ENCODE results near the gene LRTM2.

GRCh38 chr12:1800401-1801302 lies 19.7 kb upstream of the LRTM2 start:
- TF ChIP-seq SUZ12 (IDR thresholded peaks at IDR 0.05): no peak
- no peak for TF ChIP-seq FOXA1 (IDR thresholded peaks at IDR 0.05)
- no peak for TF ChIP-seq NFRKB (IDR thresholded peaks at IDR 0.05)
